Measurements from ENCODE around the gene CDC42EP4.

Gene CDC42EP4

DNA sequence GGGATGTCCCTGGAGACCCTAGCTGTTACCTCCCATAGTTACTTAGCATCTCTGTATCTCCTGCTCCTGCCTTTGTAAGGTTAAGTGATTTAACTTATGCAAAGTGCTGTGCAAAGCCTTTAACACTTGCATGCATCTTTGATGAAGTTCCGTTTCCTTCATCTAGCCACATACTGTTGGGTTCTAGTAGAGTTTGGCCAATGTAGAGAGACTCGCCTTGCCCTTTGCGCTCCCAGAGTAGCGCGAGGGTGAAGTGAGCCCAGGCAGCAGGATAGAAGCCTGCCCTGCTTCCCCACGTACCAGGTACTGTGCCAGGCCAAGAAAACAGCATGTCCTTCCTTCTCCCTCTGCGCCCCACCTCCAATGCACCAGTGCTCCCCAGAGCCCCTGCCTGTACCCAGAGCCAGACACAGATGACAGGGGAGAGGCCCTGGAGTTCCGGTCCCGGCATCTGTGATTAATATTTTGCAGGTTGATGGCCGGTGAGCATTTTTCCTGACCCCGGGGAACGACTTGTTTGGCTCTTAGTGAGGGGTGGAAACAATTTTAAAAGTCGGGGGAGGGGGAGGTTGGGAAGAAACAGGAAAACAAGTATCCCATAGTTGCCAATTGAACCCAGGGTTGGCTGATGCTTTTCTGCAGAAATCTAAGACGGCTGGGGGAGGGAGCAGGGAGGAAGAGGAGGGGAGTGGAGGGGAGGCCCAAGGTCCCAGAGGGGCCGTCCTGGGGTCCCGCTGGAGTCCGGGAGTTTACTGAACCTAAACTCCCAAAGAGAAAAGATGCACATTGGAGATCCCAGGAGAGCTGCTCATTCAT lies 13.1 kb upstream of the CDC42EP4 start:
- no peak overlapping the region for H3K27ac ChIP-seq (ENCODE audit: extremely low read depth, low read depth, low read length)
- POLR2A ChIA-PET: interaction anchor here (0.5 kb wide), 1 partner anchor 165 kb away, joined by 3 read pairs; no protein-coding TSS in a partner anchor

DNA sequence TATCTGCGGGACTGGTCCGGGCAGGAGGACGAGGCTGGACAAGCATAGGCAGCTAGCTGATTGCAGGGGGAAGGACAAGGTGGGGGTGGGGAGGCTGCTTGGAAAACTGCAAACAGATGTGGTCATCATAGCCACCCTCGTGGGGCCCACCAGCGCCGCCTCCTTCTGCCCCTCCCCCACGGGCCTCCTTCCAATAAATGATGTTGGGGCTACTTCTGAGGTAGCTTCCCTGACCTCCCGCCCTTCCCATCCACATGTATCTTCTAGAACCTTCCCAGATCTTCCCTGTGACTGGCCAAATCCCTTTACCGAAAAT lies 12.3 kb upstream of the CDC42EP4 start:
- no peaks in the 10 kb centered on the region for H3K36me3 ChIP-seq (ENCODE audit: control insufficient read depth in 2 of 2, insufficient read depth in 1 of 2, low read length in 2 of 2)
- TF ChIP-seq ZNF677 (tag by site-specific recombination; IDR thresholded peaks at IDR 0.05) (no peak), ZFP69B (tag by site-specific recombination; IDR thresholded peaks at IDR 0.05) (peak; percentile 92), EGR2 (tag by site-specific recombination; IDR thresholded peaks at IDR 0.05; ENCODE audit: low read depth) (0 out of 2 replicates have a peak, but pooled peaks have one; percentile 14)
- TF ChIP-seq, protein P1, sequence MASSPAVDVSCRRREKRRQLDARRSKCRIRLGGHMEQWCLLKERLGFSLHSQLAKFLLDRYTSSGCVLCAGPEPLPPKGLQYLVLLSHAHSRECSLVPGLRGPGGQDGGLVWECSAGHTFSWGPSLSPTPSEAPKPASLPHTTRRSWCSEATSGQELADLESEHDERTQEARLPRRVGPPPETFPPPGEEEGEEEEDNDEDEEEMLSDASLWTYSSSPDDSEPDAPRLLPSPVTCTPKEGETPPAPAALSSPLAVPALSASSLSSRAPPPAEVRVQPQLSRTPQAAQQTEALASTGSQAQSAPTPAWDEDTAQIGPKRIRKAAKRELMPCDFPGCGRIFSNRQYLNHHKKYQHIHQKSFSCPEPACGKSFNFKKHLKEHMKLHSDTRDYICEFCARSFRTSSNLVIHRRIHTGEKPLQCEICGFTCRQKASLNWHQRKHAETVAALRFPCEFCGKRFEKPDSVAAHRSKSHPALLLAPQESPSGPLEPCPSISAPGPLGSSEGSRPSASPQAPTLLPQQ (tag by site-specific recombination; IDR thresholded peaks at IDR 0.05): peak; percentile 84
- ChIA-PET POLR2A (interaction anchor here (0.6 kb wide), 2 partner anchors 9 to 12 kb away, joined by 3 read pairs; partner anchors contain the start of gene CDC42EP4), CTCF (no interaction called here)
- no peaks in the 10 kb centered on the region for H3K4me1 ChIP-seq (ENCODE audit: control insufficient read depth, insufficient read depth, low read length)
- H3K9me3 ChIP-seq (ENCODE audit: control insufficient read depth, insufficient read depth, low read depth, low read length): no peaks in the 10 kb centered on the region
- no peak overlapping the region for H3K27ac ChIP-seq (ENCODE audit: extremely low read depth, low read depth, low read length)
- no peak overlapping the region for H3K4me3 ChIP-seq (ENCODE audit: low read depth, low read length)

More for the DNA sequence above, 13.1 kb upstream of the CDC42EP4 start:
- H3K4me3 ChIP-seq (ENCODE audit: low read depth, low read length): no peak overlapping the region
- no peaks in the 10 kb centered on the region for H3K36me3 ChIP-seq (ENCODE audit: control insufficient read depth in 2 of 2, insufficient read depth in 1 of 2, low read length in 2 of 2)
- TF ChIP-seq, protein P2, sequence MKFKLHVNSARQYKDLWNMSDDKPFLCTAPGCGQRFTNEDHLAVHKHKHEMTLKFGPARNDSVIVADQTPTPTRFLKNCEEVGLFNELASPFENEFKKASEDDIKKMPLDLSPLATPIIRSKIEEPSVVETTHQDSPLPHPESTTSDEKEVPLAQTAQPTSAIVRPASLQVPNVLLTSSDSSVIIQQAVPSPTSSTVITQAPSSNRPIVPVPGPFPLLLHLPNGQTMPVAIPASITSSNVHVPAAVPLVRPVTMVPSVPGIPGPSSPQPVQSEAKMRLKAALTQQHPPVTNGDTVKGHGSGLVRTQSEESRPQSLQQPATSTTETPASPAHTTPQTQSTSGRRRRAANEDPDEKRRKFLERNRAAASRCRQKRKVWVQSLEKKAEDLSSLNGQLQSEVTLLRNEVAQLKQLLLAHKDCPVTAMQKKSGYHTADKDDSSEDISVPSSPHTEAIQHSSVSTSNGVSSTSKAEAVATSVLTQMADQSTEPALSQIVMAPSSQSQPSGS (tag by site-specific recombination; IDR thresholded peaks at IDR 0.05; ENCODE audit: low read depth): no peak
- TF ChIP-seq ZBTB21 (tag by site-specific recombination; IDR thresholded peaks at IDR 0.05): no peak
- H3K4me1 ChIP-seq (ENCODE audit: control insufficient read depth, insufficient read depth, low read length): no peaks in the 10 kb centered on the region
- H3K9me3 ChIP-seq (ENCODE audit: control insufficient read depth, insufficient read depth, low read depth, low read length): no peaks in the 10 kb centered on the region
- CTCF ChIA-PET: no interaction called here

DNA sequence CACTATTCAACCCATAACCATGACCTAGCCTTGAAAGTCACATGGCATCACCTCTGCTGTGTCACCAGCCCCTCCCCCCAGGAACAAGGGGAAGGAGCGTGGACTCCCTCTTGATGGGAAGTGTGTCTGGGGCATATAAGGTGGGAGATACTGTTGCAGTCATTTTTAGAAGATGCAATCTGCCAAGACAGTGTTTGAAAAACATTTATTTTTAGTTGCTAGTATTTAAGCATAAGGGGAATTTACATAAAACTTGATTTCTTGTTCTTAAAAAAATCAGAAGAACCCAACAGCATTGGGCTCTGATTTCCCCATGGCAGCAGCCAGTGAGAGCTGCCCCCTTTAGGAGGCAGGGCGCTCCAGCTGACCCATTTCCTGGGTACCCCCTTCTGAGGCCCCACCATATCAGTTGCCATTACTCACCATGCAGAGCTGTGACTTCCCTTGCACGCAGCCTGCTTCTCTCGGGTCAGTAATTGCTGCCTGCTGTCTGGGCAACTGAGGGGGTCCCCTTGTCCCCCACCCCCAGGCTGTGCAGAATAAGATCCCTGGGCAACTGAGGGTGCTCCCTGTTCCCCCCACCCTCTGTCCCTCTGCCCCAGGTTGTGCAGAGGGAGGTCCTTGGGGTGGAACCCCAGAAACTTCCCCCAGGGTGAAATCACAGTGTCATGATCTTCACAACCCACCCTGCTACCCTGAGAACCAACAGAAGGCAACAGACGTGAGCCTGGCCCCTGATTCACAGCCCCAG lies 11.8 kb upstream of the CDC42EP4 start:
- H3K4me3 ChIP-seq (ENCODE audit: low read depth, low read length): no peak overlapping the region
- no peak overlapping the region for H3K27ac ChIP-seq (ENCODE audit: extremely low read depth, low read depth, low read length)
- CTCF ChIA-PET: interaction anchor here (0.7 to 1.5 kb wide), 2 partner anchors 68 to 127 kb away, joined by 3 to 5 read pairs; no protein-coding TSS in a partner anchor
- POLR2A ChIA-PET: interaction anchor here (0.6 to 1.4 kb wide), 3 partner anchors 10 to 12 kb away, joined by 3 read pairs; partner anchors contain the start of gene CDC42EP4
- no peaks in the 10 kb centered on the region for H3K4me1 ChIP-seq (ENCODE audit: control insufficient read depth, insufficient read depth, low read length)
- peak; percentile 14; the same call in 1 of the 2 replicates for TF ChIP-seq ZIC2 (tag by site-specific recombination; IDR thresholded peaks at IDR 0.05)
- TF ChIP-seq ZNF792 (tag by site-specific recombination; IDR thresholded peaks at IDR 0.05): no peak
- TF ChIP-seq ZNF660 (tag by site-specific recombination; IDR thresholded peaks at IDR 0.05): no peak
- H3K36me3 ChIP-seq (ENCODE audit: control insufficient read depth in 2 of 2, insufficient read depth in 1 of 2, low read length in 2 of 2): no peaks in the 10 kb centered on the region
- H3K9me3 ChIP-seq (ENCODE audit: control insufficient read depth, insufficient read depth, low read depth, low read length): no peaks in the 10 kb centered on the region

DNA sequence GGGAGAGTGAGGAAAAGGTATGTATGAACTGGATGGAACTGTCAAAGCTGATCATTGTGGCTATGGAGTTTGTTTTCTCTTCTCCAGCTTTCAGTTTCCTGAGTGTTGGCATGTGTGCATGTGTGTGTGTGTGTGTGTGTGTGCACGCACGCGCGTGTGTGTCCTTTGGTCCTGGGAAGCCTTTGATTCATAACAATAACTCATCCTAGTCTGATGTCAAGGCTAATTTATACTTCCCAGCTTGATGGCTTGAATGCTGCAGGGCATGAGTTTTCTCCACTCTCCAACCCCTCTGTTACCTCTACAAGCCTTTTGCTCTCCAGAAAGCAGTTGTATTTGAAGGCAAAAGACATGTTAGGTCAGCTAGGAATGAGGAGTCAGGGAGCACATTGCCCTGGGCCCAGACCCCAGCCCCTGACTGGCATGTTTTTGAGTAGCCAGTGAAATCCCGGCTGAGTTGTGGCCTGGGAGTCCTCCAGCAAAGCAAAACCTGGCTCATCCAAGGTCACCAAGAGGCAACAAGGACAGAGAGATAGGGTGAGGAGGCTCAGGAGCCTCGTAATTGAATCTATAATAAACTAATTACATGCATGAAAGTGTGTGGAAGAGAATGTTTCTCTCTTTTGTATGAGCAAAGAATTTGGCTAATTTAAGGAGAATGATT lies 8.9 kb upstream of the CDC42EP4 start:
- no peaks in the 10 kb centered on the region for H3K4me1 ChIP-seq (ENCODE audit: control insufficient read depth, insufficient read depth, low read length)
- no peaks in the 10 kb centered on the region for H3K9me3 ChIP-seq (ENCODE audit: control insufficient read depth, insufficient read depth, low read depth, low read length)
- no peak for TF ChIP-seq FEZF1 (tag by site-specific recombination; IDR thresholded peaks at IDR 0.05)
- TF ChIP-seq GLI2 (tag by site-specific recombination; IDR thresholded peaks at IDR 0.05; ENCODE audit: borderline replicate concordance, low read depth): no peak
- TF ChIP-seq ZNF23 (tag by site-specific recombination; IDR thresholded peaks at IDR 0.05; ENCODE audit: borderline replicate concordance): no peak
- no peak for TF ChIP-seq ZNF394 (tag by site-specific recombination; IDR thresholded peaks at IDR 0.05; ENCODE audit: borderline replicate concordance)
- TF ChIP-seq, protein P3, sequence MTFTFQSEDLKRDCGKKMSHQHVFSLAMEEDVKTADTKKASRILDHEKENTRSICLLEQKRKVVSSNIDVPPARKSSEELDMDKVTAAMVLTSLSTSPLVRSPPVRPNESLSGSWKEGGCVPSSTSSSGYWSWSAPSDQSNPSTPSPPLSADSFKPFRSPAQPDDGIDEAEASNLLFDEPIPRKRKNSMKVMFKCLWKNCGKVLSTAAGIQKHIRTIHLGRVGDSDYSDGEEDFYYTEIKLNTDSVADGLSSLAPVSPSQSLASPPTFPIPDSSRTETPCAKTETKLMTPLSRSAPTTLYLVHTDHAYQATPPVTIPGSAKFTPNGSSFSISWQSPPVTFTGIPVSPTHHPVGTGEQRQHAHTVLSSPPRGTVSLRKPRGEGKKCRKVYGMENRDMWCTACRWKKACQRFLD (tag by site-specific recombination; IDR thresholded peaks at IDR 0.05): no peak
- TF ChIP-seq ZNF211 (tag by site-specific recombination; IDR thresholded peaks at IDR 0.05; ENCODE audit: low read depth): no peak
- 0 out of 2 replicates have a peak, but pooled peaks have one; percentile 14 for TF ChIP-seq PRDM1 (tag by site-specific recombination; IDR thresholded peaks at IDR 0.05)
- TF ChIP-seq, protein P4, sequence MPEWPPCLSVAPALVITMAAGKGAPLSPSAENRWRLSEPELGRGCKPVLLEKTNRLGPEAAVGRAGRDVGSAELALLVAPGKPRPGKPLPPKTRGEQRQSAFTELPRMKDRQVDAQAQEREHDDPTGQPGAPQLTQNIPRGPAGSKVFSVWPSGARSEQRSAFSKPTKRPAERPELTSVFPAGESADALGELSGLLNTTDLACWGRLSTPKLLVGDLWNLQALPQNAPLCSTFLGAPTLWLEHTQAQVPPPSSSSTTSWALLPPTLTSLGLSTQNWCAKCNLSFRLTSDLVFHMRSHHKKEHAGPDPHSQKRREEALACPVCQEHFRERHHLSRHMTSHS (tag by site-specific recombination; IDR thresholded peaks at IDR 0.05): no peak
- TF ChIP-seq ZNF560 (tag by site-specific recombination; IDR thresholded peaks at IDR 0.05; ENCODE audit: borderline replicate concordance): no peak
- no peak overlapping the region for H3K4me3 ChIP-seq (ENCODE audit: low read depth, low read length)
- no peaks in the 10 kb centered on the region for H3K36me3 ChIP-seq (ENCODE audit: control insufficient read depth in 2 of 2, insufficient read depth in 1 of 2, low read length in 2 of 2)
- CTCF ChIA-PET: interaction anchor here (0.5 to 1.3 kb wide), 6 partner anchors 10 to 764 kb away, joined by 3 to 4 read pairs (median 3); no protein-coding TSS in a partner anchor
- POLR2A ChIA-PET: no interaction called here
- H3K27ac ChIP-seq (ENCODE audit: extremely low read depth, low read depth, low read length): no peak overlapping the region

All from HEK293 (cell line).